Motor neuron (in vitro differentiated cells): Measurements from ENCODE around the gene GAS6. TPM values are rescaled to one million over a fixed set of nuclear protein-coding genes. Genes with fewer than 3 reads are reported as not detected.

Experiments used
- ATAC-seq, 8 experiments: fragments of 200-7000 bp; cut with Tn5 transposase; replicated peaks in 6 of 8; 2 replicates each; pipeline ENCODE4 v1.8.0; 2021; ENCODE audit warnings: mild to moderate bottlenecking in 8 of 8, moderate library complexity in 8 of 8
- H3K27ac ChIP-seq, 2 donors: fragments of 250-450 bp; sonication (Bioruptor Pico); 2 replicates each; pipeline ENCODE4 v1.9.0; 2021; ENCODE audit warnings: antibody characterized with exemption in 2 of 2, mild to moderate bottlenecking in 2 of 2, moderate library complexity in 1 of 2
- H3K4me1 ChIP-seq, 2 donors: fragments of 250-450 bp; sonication (Bioruptor Pico); replicated peaks in 1 of 2; 2 replicates each; pipeline ENCODE4 v1.6.1; 2021; ENCODE audit warnings: antibody characterized with exemption in 2 of 2, mild to moderate bottlenecking in 2 of 2, moderate library complexity in 1 of 2
- H3K4me3 ChIP-seq, 5 donors: fragments of 250-450 bp; sonication (Bioruptor Pico); 2 replicates each; pipeline ENCODE4 v1.9.0; 2021; ENCODE audit warnings: antibody characterized with exemption in 5 of 5, mild to moderate bottlenecking in 5 of 5, moderate library complexity in 4 of 5
- WGBS, 10 experiments: fragments of 450-650 bp; shearing (Covaris generic); methylation state at CpG; one replicate each; pipeline ENCODE4 v1.0.0; 2022; 5-methylcytosine and 5-hydroxymethylcytosine counted together
- in situ Hi-C, 9 experiments: fragments of 400-800 bp; cut with MboI; loops; one replicate each; pipeline ENCODE4 v1.15.0; 2021; ENCODE audit warnings: low sequenced_read_pairs in 9 of 9, low pct_unique_long_range_greater_than_20kb in 2 of 9; ENCODE audit not compliant: unreplicated experiment in 9 of 9
- total RNA-seq, 8 experiments: library from RNA; unstranded; fragments of 300-600 nt; gene quantifications; 2 replicates each; pipeline versions ENCODE4 v1.2.3 to v1.2.4, GENCODE V29; 2022

The GAS6 gene
- total RNA-seq, 8 experiments from 2014 or later: 3.7 to 37.8 (median 6.8) TPM

DNA sequence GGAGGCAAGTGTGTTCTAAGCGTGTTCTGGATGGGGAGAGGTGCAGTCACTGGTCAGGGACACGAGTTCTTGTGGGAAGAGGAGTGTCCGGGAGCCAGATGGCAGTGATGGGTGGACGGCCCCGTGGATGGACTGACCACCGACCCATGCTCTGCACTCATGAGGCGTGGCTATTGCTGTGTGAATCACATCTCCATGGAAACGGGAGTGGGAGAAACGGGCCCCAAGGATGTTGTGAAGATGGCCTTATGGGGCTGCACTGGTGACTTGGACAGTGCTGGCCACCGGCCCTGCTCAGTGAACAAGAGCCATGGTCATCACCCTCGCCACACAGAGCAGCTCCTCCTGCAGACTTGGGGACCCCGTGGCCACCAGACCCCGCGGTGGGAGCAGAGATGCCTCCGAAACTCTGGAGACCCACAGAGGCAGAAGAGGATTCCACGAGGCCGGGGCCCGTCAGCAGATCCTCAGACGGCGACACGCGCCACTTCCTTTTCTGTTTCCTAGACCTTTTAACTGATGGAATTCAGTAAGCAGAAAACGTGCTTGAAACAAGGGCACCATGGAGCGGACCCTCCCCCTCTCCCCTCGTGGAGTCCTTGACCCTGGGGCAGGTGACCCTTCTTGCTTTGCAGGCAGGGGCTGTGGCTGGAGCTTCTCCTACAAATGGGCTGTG, 47.5 kb downstream of the GAS6 start:
- ATAC-seq: peak in 5 of 8 experiments; percentile 17 to 56 (median 33)
- no peak overlapping the region for H3K27ac ChIP-seq
- WGBS, 10 experiments: 0 to 100% (median 53%) methylated on average over 1 to 8 of the region's 25 CpGs; no CpG with 5 or more reads in 3 of the 10 experiments
- in situ Hi-C loops: no loop called here
- peaks cover 16 to 25% of the 10 kb centered on the region in 2 donors for H3K4me1 ChIP-seq
- H3K4me3 ChIP-seq: no peak overlapping the region

DNA sequence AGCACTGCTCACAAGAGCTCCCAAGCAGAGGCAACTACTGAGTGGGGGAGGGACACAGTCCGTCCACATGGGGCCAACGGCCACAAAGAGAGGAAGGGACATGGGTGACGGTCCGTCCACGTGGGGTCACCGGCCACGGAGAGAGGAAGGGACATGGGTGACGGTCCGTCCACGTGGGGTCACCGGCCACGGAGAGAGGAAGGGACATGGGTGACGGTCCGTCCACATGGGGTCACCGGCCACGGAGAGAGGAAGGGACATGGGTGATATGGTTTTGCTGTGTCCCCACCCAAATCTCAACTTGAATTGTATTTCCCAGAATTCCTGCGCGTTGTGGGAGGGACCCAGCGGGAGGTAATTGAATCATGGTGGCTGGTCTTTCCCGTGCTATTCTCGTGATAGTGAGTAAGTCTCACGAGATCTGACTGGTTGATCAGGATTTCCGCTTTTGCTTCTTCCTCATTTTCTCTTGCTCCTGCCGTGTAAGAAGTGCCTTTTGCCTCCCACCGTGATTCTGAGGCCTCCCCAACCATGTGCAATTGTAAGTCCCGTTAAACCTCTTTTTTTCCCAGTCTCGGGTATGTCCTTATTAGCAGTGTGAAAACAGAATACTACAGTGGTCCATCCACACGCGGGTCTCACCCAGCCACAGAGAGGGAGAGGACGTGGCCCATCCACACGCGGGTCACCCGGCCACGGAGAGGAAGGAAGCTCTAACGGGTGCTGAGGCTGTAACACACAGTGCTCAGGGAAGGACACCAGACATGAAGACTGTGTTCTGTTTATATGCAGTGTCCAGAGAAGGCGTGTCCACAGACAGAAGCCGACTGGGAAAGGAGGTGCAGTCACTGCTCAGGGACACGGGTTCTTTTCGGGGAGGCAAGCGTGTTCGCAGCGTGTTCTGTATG, 48.5 kb downstream of the GAS6 start:
- in situ Hi-C loops: no loop called here
- WGBS, 10 experiments: 67 to 98% (median 88%) methylated on average over 3 to 26 of the region's 42 CpGs; no CpG with 5 or more reads in 2 of the 10 experiments
- peaks cover 9 to 15% of the 10 kb centered on the region in 2 donors for H3K4me1 ChIP-seq
- no peak overlapping the region for H3K4me3 ChIP-seq
- no peak for ATAC-seq
- no peak overlapping the region for H3K27ac ChIP-seq

DNA sequence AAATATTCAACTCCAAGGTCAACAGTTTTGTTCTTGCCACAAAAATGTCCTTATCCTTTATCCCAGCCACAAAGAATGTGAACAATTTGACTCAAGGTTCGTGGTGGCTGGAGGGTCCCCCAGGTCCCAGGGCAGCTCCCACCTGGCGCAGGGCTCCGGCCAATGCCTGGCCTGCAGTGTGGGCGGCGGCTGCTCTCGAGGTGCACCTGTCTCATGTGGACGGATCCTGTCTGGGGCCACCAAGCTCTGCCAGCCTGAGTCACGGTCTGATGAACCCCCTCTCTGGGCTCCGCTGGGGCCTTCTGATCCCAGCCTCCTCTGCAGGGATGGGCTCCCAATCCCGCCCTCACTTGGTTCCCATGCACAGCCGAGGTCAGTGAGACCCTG, 49.4 kb downstream of the GAS6 start:
- Histone ChIP-seq H3K4me1 (peaks cover 7 to 8% of the 10 kb centered on the region in 2 donors), H3K4me3 (no peak overlapping the region), H3K27ac (no peak overlapping the region)
- WGBS, 10 experiments: 50 to 100% (median 80%) methylated on average over 1 to 5 of the region's 11 CpGs; no CpG with 5 or more reads in 5 of the 10 experiments
- no peak for ATAC-seq
- in situ Hi-C loops: no loop called here

DNA sequence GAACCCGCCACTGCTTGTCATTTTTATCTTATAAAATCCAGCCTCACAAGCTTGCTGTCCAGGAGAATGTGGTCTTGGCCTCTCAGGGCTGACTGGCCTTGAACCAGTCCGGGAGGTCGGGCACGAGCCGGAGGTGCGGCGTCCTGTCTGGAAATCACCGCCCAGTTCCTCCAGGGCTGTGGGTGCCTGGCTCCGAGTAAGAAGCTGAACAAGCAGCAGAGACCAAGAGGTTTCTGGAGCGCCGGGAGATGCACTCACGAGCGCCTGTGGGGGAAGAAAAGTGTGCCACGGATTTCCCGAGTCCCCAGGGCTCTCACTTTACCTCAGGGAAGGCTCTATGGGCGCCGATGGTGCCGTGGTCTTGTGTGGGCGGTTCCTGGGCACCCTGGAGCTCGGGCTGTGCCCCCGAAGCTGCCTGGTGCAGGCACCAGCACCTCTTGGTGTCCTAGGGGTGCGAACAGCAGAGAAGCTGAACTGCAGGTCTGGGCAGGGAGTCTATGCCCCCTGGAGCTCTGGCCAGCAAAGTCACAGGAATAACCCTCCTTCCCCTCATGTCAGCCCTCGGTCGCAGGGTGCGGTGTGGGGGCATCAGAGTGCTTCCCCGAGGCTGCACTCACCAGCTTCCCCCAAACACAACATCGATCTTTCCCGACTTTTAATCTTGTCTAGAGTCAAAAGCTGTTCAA, 50.0 kb downstream of the GAS6 start:
- Histone ChIP-seq H3K4me1 (peaks cover 7 to 8% of the 10 kb centered on the region in 2 donors), H3K27ac (no peak overlapping the region), H3K4me3 (no peak overlapping the region)
- in situ Hi-C loops: no loop called here
- ATAC-seq: no peak
- 20 to 90% (median 71%) methylated on average over 1 to 11 of the region's 28 CpGs; no CpG with 5 or more reads in 3 of the 10 experiments for WGBS, 10 experiments

DNA sequence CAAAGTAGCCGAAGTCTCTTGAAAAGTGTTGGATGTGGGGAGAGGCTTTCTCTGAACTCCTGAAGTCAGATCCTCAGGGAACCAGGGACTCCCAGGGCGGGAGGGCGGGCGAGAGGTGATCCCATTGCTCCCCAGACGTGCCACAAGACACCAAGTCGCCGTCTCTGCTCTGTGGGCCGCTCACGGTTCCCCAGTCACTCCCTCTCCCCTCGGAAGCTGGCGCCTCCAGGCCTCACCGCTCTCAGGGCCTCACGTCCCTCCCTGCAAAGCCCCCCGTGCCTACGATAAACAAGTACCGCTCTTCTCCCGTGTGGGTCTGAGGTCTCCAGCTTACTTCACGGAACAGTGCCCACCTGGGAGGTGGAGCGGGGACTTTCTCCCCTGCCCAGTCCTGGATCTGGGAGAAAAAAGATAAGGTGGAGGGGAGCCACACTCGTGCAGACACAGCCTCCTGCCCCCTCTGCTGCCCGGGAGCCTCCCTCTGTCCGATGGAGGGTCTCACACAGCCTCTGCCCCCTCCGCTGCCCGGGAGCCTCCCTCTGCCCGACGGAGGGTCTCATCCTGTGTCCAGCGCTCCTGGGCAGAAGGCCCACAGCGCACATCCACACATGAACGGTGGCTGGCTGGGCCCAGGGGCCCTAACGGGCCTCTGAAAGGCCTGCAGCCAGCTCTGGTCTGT, 50.7 kb downstream of the GAS6 start:
- H3K27ac ChIP-seq: no peak overlapping the region
- no peak overlapping the region for H3K4me3 ChIP-seq
- in situ Hi-C loops: no loop called here
- H3K4me1 ChIP-seq: peaks cover 7 to 8% of the 10 kb centered on the region in 2 donors
- no peak for ATAC-seq
- WGBS, 10 experiments: 20 to 100% (median 88%) methylated on average over 1 to 4 of the region's 30 CpGs; no CpG with 5 or more reads in 6 of the 10 experiments

DNA sequence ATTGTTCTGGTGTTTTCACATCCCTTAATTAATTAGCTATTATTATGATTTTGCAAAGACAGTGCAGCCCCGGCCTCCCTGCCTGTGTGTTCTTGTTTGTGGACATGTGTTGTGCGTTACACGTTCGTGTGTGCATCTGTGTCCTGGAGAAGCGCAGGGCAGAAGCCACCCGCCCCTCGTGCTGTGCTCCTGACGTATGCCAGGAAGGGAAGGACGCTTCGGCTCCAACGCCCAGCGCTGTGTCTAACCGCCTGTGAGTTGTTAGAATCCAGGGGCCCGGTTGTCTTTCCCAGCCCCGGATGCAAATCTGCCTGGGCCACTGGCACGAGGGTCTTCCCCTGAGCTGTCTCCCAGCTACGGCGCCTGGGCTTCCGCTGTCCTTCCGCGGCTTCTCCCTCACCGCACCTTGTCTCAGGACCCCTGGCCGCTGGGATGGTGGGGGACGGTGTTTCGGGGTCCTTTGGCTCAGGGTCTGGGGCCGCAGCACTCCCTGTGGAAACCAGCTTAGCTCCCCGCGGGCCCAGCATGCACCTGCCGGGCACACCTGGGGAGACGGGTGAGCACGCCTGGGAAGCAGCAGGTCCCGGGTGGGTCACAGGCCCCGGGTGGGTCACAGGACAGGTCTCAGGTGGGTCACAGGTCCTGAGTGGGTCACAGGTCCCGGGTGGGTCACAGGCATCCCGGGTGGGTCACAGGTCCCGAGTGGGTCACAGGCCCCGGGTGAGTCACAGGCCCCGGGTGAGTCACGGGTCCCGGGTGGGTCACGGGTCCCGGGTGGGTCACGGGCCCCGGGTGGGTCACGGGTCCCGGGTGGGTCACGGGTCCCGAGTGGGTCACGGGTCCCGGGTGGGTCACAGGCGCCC, 51.5 kb downstream of the GAS6 start:
- no peak overlapping the region for H3K27ac ChIP-seq
- in situ Hi-C loops: no loop called here
- WGBS, 10 experiments: 38 to 91% (median 88%) methylated on average over 6 to 17 of the region's 51 CpGs; no CpG with 5 or more reads in 7 of the 10 experiments
- peak in 3 of 8 experiments; percentile 4 to 76 (median 8) for ATAC-seq
- H3K4me3 ChIP-seq: no peak overlapping the region
- peaks cover 7 to 8% of the 10 kb centered on the region in 2 donors for H3K4me1 ChIP-seq

DNA sequence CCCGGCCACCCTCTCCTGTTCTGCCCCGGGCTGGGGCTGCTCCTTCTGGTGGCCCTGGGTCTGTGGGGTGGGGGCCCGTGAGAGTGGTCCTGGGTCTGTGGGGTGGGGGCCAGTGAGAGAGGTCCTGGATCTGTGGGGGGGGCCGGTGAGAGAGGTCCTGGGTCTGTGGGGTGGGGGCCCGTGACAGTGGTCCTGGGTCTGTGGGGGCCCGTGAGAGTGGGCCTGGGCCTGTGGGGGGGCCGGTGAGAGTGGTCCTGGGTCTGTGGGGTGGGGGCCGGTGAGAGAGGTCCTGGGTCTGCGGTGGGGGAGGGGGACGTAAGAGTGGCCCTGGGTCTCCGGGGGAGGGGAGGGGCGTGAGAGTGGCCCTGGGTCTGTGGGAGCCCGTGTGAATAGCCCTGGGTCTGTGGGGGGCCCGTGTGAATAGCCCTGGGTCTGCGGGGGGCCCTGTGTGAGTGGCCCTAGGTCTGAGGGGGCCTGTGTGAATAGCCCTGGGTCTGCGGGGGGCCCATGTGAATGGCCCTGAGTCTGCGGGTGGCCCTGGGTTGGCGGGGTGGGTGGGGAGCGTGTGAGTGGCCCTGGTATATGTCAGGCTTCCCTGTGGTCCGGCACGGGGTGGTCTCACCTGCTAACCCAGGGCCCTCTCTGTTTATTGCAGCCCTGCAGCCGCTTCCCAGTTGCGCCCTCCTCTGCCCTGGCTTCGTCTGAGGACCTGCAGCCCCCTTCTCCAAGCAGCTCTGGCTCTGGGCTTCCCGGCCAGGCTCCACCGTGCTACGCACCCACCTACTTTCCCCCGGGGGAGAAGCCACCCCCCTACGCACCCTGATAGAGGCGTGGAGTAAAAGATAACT, 52.6 kb downstream of the GAS6 start:
- WGBS, 10 experiments: 10% methylated on average over 2 of the region's 30 CpGs; no CpG with 5 or more reads in 9 of the 10 experiments
- in situ Hi-C loops: no loop called here
- Histone ChIP-seq H3K4me1 (peaks cover 1 to 2% of the 10 kb centered on the region in 2 donors), H3K27ac (no peak overlapping the region), H3K4me3 (no peak overlapping the region)
- no peak for ATAC-seq

DNA sequence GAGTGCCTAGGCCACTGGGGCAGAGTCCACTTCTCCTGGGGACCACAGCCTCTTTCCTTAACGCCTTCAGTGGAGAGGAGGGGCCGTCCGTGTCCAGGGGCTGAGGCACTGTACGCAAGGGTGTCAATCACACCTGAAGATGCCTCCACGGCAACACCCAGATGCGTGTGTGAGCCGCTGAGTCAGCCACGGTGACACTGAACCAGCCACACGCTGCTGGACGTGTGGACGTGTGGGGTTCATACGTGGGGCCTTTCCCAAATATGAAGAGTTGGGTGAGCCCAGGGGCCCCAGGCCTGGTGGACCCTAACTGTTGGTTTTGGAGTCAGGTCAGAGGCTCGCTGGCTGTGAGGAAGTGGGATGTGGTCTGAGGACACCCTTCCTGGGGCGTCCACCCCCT, 53.2 kb downstream of the GAS6 start:
- no peak for ATAC-seq
- Histone ChIP-seq H3K4me1 (no peaks in the 10 kb centered on the region), H3K4me3 (no peak overlapping the region), H3K27ac (no peak overlapping the region)
- in situ Hi-C loops: no loop called here
- whole genome bisulfite sequencing, 10 experiments: 80% methylated on average over 3 of the region's 14 CpGs; no CpG with 5 or more reads in 9 of the 10 experiments

DNA sequence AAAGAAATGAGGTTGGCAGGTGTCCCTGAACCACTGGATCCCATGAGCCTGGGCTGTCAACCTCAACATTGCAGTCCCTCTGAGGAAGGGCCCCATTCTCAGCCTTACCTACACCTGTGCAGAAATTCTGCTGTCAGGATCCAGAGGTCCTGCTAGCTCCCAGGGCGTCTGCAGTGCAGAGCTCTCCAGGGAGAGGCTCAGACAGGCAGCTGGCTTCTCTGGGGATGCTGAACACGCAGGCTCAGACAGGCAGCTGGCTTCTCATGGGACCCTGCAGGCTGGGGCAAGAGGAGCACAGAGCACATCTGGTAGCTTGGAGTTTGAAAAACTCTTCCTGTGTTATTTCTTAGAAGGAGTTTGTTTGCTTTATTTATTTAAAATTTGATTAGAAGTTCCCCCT, 53.9 kb downstream of the GAS6 start:
- in situ Hi-C loops: no loop called here

DNA sequence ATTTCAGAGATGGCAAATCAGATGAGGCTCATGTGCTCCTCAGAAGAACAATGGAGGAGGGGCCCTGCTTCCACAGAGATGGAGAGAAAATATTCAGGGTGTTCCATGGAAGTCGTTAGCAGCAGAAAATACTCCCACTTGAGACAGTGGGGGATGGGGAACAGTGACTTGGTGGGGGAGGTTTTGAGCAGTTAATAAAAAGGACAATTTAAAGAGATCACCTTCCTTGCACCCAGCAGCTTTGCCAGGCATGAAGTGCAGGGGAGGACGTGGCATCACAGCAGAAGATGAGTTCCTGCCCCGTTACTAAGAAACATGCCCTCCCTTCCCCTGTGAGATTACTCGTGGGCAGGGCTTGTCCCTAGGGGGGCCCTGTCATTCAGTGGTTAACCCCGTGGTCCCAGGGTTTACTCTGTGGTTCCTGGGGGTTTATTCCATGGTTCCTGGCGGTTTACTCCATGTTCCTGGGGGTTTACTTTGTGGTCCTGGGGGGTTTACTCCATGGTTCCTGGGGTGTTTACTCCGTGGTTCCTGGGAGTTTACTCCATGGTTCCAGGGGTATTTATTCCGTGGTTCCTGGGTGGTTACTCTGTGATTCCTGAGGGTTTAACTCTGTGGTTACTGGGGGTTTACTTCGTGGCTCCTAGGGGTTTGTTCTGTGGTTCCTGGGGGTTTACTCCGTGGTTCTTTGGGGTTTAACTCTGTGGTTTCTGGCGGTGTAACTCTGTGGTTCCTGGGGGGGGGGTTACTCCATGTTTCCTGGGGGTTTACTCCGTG, 55.6 kb downstream of the GAS6 start:
- no peak for ATAC-seq
- 40 to 100% (median 72%) methylated on average over 1 to 6 of the region's 12 CpGs; no CpG with 5 or more reads in 2 of the 10 experiments for WGBS, 10 experiments
- in situ Hi-C loops: no loop called here
- Histone ChIP-seq H3K4me3 (no peak overlapping the region), H3K4me1 (no peaks in the 10 kb centered on the region), H3K27ac (no peak overlapping the region)

More for the DNA sequence above, 53.9 kb downstream of the GAS6 start:
- ATAC-seq: no peak
- Histone ChIP-seq H3K4me3 (no peak overlapping the region), H3K27ac (no peak overlapping the region), H3K4me1 (no peaks in the 10 kb centered on the region)
- WGBS, 10 experiments: 40 to 60% methylated on average over 1 of the region's 2 CpGs; no CpG with 5 or more reads in 8 of the 10 experiments

DNA sequence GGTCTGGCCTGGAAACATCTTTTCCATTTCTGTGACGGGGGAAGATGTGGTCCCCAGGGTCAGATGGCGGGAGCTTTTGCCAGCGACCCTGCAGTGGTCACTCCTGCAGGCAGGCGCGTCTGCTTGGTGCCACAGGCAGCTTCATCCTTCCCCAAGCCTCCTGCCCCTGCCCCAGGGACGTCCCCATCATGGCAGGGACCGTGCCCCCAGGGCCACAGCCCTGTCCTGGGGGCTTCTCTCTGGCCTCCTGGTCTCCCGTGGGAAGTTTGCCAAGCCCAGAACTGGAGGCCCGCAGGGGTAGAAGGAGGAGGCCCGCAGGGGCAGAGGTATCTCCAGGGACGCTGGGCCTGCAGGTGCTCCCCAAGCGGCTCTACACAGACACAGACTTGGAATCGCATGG, 57.4 kb downstream of the GAS6 start:
- no peak overlapping the region for H3K27ac ChIP-seq
- 83% methylated on average over 7 of the region's 13 CpGs; no CpG with 5 or more reads in 9 of the 10 experiments for WGBS, 10 experiments
- ATAC-seq: no peak
- in situ Hi-C loops: no loop called here
- no peak overlapping the region for H3K4me3 ChIP-seq
- peaks cover 8 to 12% of the 10 kb centered on the region in 2 donors for H3K4me1 ChIP-seq
